Measurements from ENCODE around the gene HNRNPC.

GRCh38 chr14:21201732-21202462 is 67.3 kb downstream of the HNRNPC start:
- TF ChIP-seq EZH2 (IDR thresholded peaks at IDR 0.05; ENCODE audit: low read depth, low read length, severe bottlenecking) = no peak
- no peak for TF ChIP-seq SRF (IDR thresholded peaks at IDR 0.05; ENCODE audit: low read depth, low read length)
- no peak for TF ChIP-seq CTCF (IDR thresholded peaks at IDR 0.05; ENCODE audit: control extremely low read depth in 1 of 3, insufficient read depth in 1 of 3, low read depth in 1 of 3, low read length in 3 of 3)
- TF ChIP-seq GABPA (IDR thresholded peaks at IDR 0.05; ENCODE audit: borderline replicate concordance, insufficient read depth, low read length) = no peak
- no peak for TF ChIP-seq FOSL1 (IDR thresholded peaks at IDR 0.05; ENCODE audit: insufficient read depth, low read depth, low read length)
- no peak for TF ChIP-seq BRCA1 (IDR thresholded peaks at IDR 0.05; ENCODE audit: low read depth, low read length)
- no peak for TF ChIP-seq ZNF274 (IDR thresholded peaks at IDR 0.05; ENCODE audit: borderline replicate concordance, extremely low read depth, low read length)
- no peak for TF ChIP-seq YY1 (IDR thresholded peaks at IDR 0.05; ENCODE audit: low read depth, low read length)
- TF ChIP-seq RFX5 (IDR thresholded peaks at IDR 0.05; ENCODE audit: borderline replicate concordance, low read depth, low read length) = no peak
- TF ChIP-seq RBBP5 (IDR thresholded peaks at IDR 0.05; ENCODE audit: borderline replicate concordance, low read depth, low read length) = no peak
- TF ChIP-seq NRF1 (IDR thresholded peaks at IDR 0.05; ENCODE audit: low read depth, low read length) = no peak
- TF ChIP-seq MAFK (IDR thresholded peaks at IDR 0.05; ENCODE audit: low read depth, low read length) = no peak
- no peak for TF ChIP-seq EP300 (IDR thresholded peaks at IDR 0.05; ENCODE audit: borderline replicate concordance in 1 of 2, low read depth in 2 of 2, low read length in 2 of 2)
- no peak for TF ChIP-seq JUN (IDR thresholded peaks at IDR 0.05; ENCODE audit: low read depth, low read length)

Data from H1 (cell line).